Measurements from ENCODE around the gene RGS17. TPM values are rescaled to one million over a fixed set of nuclear protein-coding genes. Genes with fewer than 3 reads are reported as not detected.

The RGS17 gene
- total RNA-seq, 1 donor from 2014 or later, result 0.26 TPM

DNA sequence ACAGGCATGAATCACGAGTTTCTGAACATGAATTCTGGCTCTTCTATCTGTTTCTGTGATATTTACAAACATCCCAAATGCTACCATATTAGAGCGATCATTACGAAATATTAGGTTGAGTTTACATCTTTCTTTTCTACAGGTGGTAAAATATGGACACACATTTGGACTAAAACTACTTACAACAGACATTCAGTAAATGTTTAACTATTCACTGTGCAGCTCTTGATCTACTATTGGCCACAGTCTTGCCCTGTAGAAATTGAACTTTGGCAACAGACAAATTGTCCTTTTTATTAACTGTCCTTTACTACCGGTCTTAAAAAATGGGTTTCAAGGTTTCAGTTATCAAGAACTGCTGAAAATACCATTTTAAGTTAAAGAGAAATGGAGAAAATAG, 102.1 kb downstream of the RGS17 start:
- Histone ChIP-seq H3K27ac (no peak overlapping the region), H3K4me3 (no peak overlapping the region), H3K9me3 (no peaks in the 10 kb centered on the region), H3K36me3 (no peaks in the 10 kb centered on the region), H3K4me1 (no peaks in the 10 kb centered on the region), H3K27me3 (no peaks in the 10 kb centered on the region)
- ATAC-seq (no peak), DNase-seq (no peak)
- TF ChIP-seq, protein P1, sequence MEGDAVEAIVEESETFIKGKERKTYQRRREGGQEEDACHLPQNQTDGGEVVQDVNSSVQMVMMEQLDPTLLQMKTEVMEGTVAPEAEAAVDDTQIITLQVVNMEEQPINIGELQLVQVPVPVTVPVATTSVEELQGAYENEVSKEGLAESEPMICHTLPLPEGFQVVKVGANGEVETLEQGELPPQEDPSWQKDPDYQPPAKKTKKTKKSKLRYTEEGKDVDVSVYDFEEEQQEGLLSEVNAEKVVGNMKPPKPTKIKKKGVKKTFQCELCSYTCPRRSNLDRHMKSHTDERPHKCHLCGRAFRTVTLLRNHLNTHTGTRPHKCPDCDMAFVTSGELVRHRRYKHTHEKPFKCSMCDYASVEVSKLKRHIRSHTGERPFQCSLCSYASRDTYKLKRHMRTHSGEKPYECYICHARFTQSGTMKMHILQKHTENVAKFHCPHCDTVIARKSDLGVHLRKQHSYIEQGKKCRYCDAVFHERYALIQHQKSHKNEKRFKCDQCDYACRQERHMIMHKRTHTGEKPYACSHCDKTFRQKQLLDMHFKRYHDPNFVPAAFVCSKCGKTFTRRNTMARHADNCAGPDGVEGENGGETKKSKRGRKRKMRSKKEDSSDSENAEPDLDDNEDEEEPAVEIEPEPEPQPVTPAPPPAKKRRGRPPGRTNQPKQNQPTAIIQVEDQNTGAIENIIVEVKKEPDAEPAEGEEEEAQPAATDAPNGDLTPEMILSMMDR (IDR thresholded peaks at IDR 0.05), result no peak
- intact Hi-C loops (cut with DNase I), result loop anchor here (10.0 kb wide), 1 partner anchor 164 kb away; no protein-coding TSS in a partner anchor

DNA sequence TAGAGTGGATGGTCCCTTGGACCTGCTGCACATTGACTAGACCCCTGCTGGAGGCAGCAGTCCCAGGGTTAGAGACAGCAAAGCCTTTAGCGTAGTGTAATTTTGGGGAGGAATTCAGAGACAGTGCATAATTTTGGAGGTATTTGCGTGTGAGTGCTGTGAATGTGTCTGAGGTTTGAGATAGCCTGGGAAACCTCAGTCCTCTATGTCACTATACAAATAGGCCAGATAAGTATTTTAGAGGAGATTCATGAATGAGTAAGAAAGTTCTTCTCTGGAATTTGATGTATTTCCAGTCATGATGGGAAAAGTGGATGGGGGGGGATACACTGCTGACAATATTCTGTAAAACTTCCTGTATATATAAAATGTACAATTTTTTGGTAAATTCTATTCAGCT, 102.8 kb downstream of the RGS17 start:
- Histone ChIP-seq H3K4me3 (no peak overlapping the region), H3K9me3 (no peaks in the 10 kb centered on the region), H3K27me3 (no peaks in the 10 kb centered on the region), H3K4me1 (no peaks in the 10 kb centered on the region), H3K36me3 (no peaks in the 10 kb centered on the region), H3K27ac (no peak overlapping the region)
- TF ChIP-seq, protein P1 (IDR thresholded peaks at IDR 0.05), result no peak
- intact Hi-C loops (cut with DNase I), result loop anchor here (10.0 kb wide), 1 partner anchor 163 kb away; no protein-coding TSS in a partner anchor
- DNase-seq (no peak), ATAC-seq (no peak)

DNA sequence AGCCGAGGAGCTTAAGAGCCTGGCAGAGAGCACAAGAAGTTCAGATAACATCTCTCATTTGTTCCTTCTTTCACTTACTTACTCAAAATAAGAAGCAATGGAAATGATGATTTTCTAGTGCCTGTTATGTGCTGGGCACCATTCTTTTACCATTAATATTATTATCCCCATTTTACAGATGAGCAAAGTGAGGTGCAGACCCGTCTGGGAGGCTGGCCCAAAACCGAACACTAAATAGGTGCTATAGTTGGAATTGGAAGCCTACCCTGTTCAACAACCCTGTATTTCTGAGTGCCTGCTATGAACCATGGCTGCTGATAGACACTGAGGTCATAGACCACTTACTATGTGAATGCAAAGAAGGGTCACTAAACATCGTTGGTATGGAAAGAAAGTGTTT, 103.6 kb downstream of the RGS17 start:
- no peaks in the 10 kb centered on the region for H3K9me3 ChIP-seq
- ATAC-seq (no peak), DNase-seq (no peak)
- no peaks in the 10 kb centered on the region for H3K4me1 ChIP-seq
- H3K27me3 ChIP-seq, result no peaks in the 10 kb centered on the region
- no peaks in the 10 kb centered on the region for H3K36me3 ChIP-seq
- no peak overlapping the region for H3K4me3 ChIP-seq
- TF ChIP-seq, protein P1 (IDR thresholded peaks at IDR 0.05), result no peak
- H3K27ac ChIP-seq, result no peak overlapping the region
- intact Hi-C loops (cut with DNase I), result loop anchor here (10.0 kb wide), 1 partner anchor 163 kb away; no protein-coding TSS in a partner anchor

DNA sequence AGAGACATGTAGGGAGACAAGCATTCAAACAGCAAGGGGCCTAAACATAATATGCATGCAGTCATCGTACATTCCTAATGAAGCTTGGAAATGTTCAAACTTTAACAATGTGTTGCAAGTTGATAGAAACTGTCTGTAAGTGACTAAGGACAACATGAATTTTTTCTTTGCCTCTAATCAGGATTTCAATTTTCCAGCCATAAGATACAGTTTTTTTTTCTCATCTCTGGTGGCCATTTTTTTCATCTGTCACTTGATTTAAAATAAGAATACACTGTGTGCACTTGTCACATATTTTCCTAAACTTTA, 106.4 kb downstream of the RGS17 start:
- Histone ChIP-seq H3K27ac (no peak overlapping the region), H3K9me3 (no peaks in the 10 kb centered on the region), H3K27me3 (no peaks in the 10 kb centered on the region), H3K36me3 (no peaks in the 10 kb centered on the region), H3K4me1 (no peaks in the 10 kb centered on the region), H3K4me3 (no peak overlapping the region)
- TF ChIP-seq, protein P1 (IDR thresholded peaks at IDR 0.05), result no peak
- DNase-seq (no peak), ATAC-seq (no peak)
- intact Hi-C loops (cut with DNase I), result loop anchor here (10.0 kb wide), 1 partner anchor 160 kb away; no protein-coding TSS in a partner anchor

DNA sequence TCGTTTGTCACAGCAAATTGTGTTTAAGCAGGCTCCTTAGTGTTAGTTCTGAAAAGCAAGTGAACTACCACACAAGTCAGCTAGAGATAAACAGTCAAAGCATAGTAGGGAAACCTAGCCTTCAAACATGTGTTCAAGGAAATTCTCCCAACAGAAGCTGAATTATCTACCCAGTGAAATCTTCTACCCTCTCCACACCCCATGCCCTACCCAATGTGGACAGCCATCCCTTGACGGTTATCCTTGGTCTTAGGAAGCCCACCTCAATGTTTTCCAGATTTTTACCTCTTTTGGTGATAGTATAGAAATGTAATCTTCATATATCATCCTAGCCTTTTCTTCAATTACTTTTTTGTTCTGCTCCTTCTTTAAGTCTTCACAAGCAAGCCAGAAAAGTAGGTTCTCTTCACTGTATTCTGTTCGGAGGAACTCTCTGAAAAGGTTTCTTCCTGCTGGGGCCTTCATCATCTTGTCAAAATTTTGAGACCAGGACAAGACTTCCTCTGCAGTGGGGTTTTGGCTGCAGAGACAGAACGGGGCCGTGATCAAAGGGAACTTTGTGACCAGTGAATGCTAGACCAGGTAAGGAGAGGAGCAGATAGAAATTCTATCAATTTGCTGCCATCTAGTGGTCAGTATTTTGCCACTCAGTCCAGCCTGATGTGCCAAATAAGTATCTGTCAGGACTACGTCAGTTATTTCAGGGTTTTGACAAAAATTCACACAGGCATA, 106.9 kb downstream of the RGS17 start:
- intact Hi-C loops (cut with DNase I), result loop anchor here (10.0 kb wide), 1 partner anchor 159 kb away; no protein-coding TSS in a partner anchor
- H3K9me3 ChIP-seq, result no peaks in the 10 kb centered on the region
- TF ChIP-seq, protein P1 (IDR thresholded peaks at IDR 0.05), result peak; percentile 86
- H3K27me3 ChIP-seq, result no peaks in the 10 kb centered on the region
- no peaks in the 10 kb centered on the region for H3K4me1 ChIP-seq
- H3K4me3 ChIP-seq, result no peak overlapping the region
- no peak for DNase-seq
- peak; percentile 90 for ATAC-seq
- H3K27ac ChIP-seq, result no peak overlapping the region
- no peaks in the 10 kb centered on the region for H3K36me3 ChIP-seq
